ES-I3 (cell line): ENCODE data around the gene PCNX2.

ENCODE experiments used
- H3K36me3 ChIP-seq: 2 replicates; pipeline ENCODE4 v1.6.1; 2013; ENCODE audit warnings: mild to moderate bottlenecking, low read length, control low read depth, moderate library complexity; ENCODE audit not compliant: insufficient read depth
- H3K4me1 ChIP-seq: 2 replicates; pipeline ENCODE4 v1.6.1; 2013; ENCODE audit warnings: mild to moderate bottlenecking, control low read depth, low read length; ENCODE audit not compliant: insufficient read depth
- H3K9ac ChIP-seq: 2 replicates; pipeline ENCODE4 v1.6.1; 2013; ENCODE audit warnings: low read depth, mild to moderate bottlenecking, low read length, moderate library complexity
- H3K9me3 ChIP-seq: 2 replicates; pipeline ENCODE4 v1.6.1; 2013; ENCODE audit warnings: mild to moderate bottlenecking, low read length, moderate library complexity; ENCODE audit not compliant: control insufficient read depth, insufficient read depth

PCNX2 gene

GRCh38 chr1:233326811-233327650, 31.5 kb upstream of the PCNX2 start:
- Histone ChIP-seq H3K4me1 (peaks cover 15% of the 10 kb centered on the region; the same call in 1 of the 2 replicates), H3K9me3 (no peaks in the 10 kb centered on the region), H3K36me3 (no peaks in the 10 kb centered on the region), H3K9ac (peak overlapping the region; percentile 69)

- Histone ChIP-seq H3K36me3 (no peaks in the 10 kb centered on the region), H3K9ac (no peak overlapping the region), H3K4me1 (peaks cover 11% of the 10 kb centered on the region; the same call in 1 of the 2 replicates), H3K9me3 (no peaks in the 10 kb centered on the region)
Observed at GRCh38 chr1:233326319-233326718, 30.8 kb upstream of the PCNX2 start.

GRCh38 chr1:233323718-233324117, 28.2 kb upstream of the PCNX2 start:
- H3K4me1 ChIP-seq: no peaks in the 10 kb centered on the region
- H3K36me3 ChIP-seq: no peaks in the 10 kb centered on the region
- H3K9ac ChIP-seq: no peak overlapping the region
- no peaks in the 10 kb centered on the region for H3K9me3 ChIP-seq

- Histone ChIP-seq H3K9me3 (no peaks in the 10 kb centered on the region), H3K4me1 (no peaks in the 10 kb centered on the region), H3K36me3 (no peaks in the 10 kb centered on the region), H3K9ac (no peak overlapping the region)
Observed at GRCh38 chr1:233320023-233320422, 24.5 kb upstream of the PCNX2 start.

GRCh38 chr1:233319272-233319671, 23.7 kb upstream of the PCNX2 start:
- Histone ChIP-seq H3K9me3 (no peaks in the 10 kb centered on the region), H3K36me3 (no peaks in the 10 kb centered on the region), H3K4me1 (no peaks in the 10 kb centered on the region), H3K9ac (no peak overlapping the region)

GRCh38 chr1:233316473-233316872, 20.9 kb upstream of the PCNX2 start:
- Histone ChIP-seq H3K9ac (no peak overlapping the region), H3K9me3 (no peaks in the 10 kb centered on the region), H3K4me1 (0 out of 2 replicates have a peak, but pooled peaks cover 3% of the 10 kb centered on the region), H3K36me3 (no peaks in the 10 kb centered on the region)

GRCh38 chr1:233315718-233316301, 20.3 kb upstream of the PCNX2 start:
- H3K36me3 ChIP-seq: no peaks in the 10 kb centered on the region
- H3K4me1 ChIP-seq: 0 out of 2 replicates have a peak, but pooled peaks cover 3% of the 10 kb centered on the region
- no peaks in the 10 kb centered on the region for H3K9me3 ChIP-seq
- no peak overlapping the region for H3K9ac ChIP-seq

- H3K9ac ChIP-seq: no peak overlapping the region
- no peaks in the 10 kb centered on the region for H3K36me3 ChIP-seq
- 0 out of 2 replicates have a peak, but pooled peaks cover 3% of the 10 kb centered on the region for H3K4me1 ChIP-seq
- no peaks in the 10 kb centered on the region for H3K9me3 ChIP-seq
Observed at GRCh38 chr1:233313434-233314155, 18.1 kb upstream of the PCNX2 start.

GRCh38 chr1:233304489-233305102, 9.1 kb upstream of the PCNX2 start:
- Histone ChIP-seq H3K4me1 (no peaks in the 10 kb centered on the region), H3K9me3 (peaks cover 8% of the 10 kb centered on the region; the same call in 1 of the 2 replicates), H3K9ac (no peak overlapping the region), H3K36me3 (no peaks in the 10 kb centered on the region)

GRCh38 chr1:233300326-233300725, 4.8 kb upstream of the PCNX2 start:
- Histone ChIP-seq H3K9ac (no peak overlapping the region), H3K36me3 (no peaks in the 10 kb centered on the region), H3K9me3 (peaks cover 8% of the 10 kb centered on the region; the same call in 1 of the 2 replicates), H3K4me1 (no peaks in the 10 kb centered on the region)

- H3K36me3 ChIP-seq: no peaks in the 10 kb centered on the region
- H3K9ac ChIP-seq: no peak overlapping the region
- peaks cover 8% of the 10 kb centered on the region; the same call in 1 of the 2 replicates for H3K9me3 ChIP-seq
- H3K4me1 ChIP-seq: no peaks in the 10 kb centered on the region
Observed at GRCh38 chr1:233299450-233299849, 3.9 kb upstream of the PCNX2 start.

GRCh38 chr1:233295975-233296322, 424 bp upstream of the PCNX2 start:
- Histone ChIP-seq H3K36me3 (no peaks in the 10 kb centered on the region; the same call in 1 of the 2 replicates), H3K9me3 (no peaks in the 10 kb centered on the region), H3K9ac (peak overlapping the region; percentile 86; the same call in 1 of the 2 replicates), H3K4me1 (peaks cover 11% of the 10 kb centered on the region)

- Histone ChIP-seq H3K36me3 (no peaks in the 10 kb centered on the region; the same call in 1 of the 2 replicates), H3K9ac (peak overlapping the region; percentile 86), H3K4me1 (peaks cover 19% of the 10 kb centered on the region), H3K9me3 (no peaks in the 10 kb centered on the region)
Observed at GRCh38 chr1:233294913-233295236, 650 bp downstream of the PCNX2 start.
